Stimulated activated CD8-positive, alpha-beta memory T cell treated with anti-CD3 and anti-CD28 coated beads, Interleukin-7, amount 100 ng/mL, for 24 hours (primary cell): ENCODE measurements around the gene MB21D2.
"Not testable (repeated sequence)": the region's sequence is repeated elsewhere in the genome, so short reads cannot be mapped to it uniquely, and the experiment has no call there.

Experiments
- DNase-seq: peaks from one replicate; pipeline ENCODE4 v3.0.0-alpha.2; 2020; ENCODE audit warnings: low read depth

Gene MB21D2

GRCh38 chr3:192802957-192803899 lies 114.4 kb downstream of the MB21D2 start:
- DNase-seq, result no peak

GRCh38 chr3:192801985-192802384 lies 115.7 kb downstream of the MB21D2 start:
- no peak for DNase-seq

- DNase-seq, result no peak
These were observed 117.9 kb downstream of the MB21D2 start for GRCh38 chr3:192799721-192800120.

GRCh38 chr3:192795021-192795420 lies 122.6 kb downstream of the MB21D2 start:
- no peak for DNase-seq

- no peak for DNase-seq
These were observed 123.4 kb downstream of the MB21D2 start for GRCh38 chr3:192794216-192794615.

- DNase-seq, result not testable (repeated sequence)
These were observed 128.7 kb downstream of the MB21D2 start for GRCh38 chr3:192788816-192789515.

- DNase-seq, result no peak
These were observed 139.1 kb downstream of the MB21D2 start for GRCh38 chr3:192778508-192778907.

- DNase-seq, result not testable (repeated sequence)
These were observed 143.3 kb downstream of the MB21D2 start for GRCh38 chr3:192774341-192774740.

- no peak for DNase-seq
These were observed 145.3 kb downstream of the MB21D2 start for GRCh38 chr3:192772240-192772894.

GRCh38 chr3:192758654-192759053 lies 159.0 kb downstream of the MB21D2 start:
- no peak for DNase-seq

- no peak for DNase-seq
These were observed 166.5 kb downstream of the MB21D2 start for GRCh38 chr3:192751148-192751547.

- DNase-seq, result no peak
These were observed 167.5 kb downstream of the MB21D2 start for GRCh38 chr3:192750201-192750600.

GRCh38 chr3:192747746-192748145 lies 169.9 kb downstream of the MB21D2 start:
- no peak for DNase-seq

GRCh38 chr3:192747145-192747544 lies 170.5 kb downstream of the MB21D2 start:
- no peak for DNase-seq
